IPS DF 19.7 (cell line): Measurements from ENCODE around the gene EIF2B2.

Experiments
- DNase-seq: peaks from one replicate; pipeline ENCODE4 v3.0.0-alpha.2; 2013; ENCODE audit warnings: low read depth, low spot score

EIF2B2 gene

DNA sequence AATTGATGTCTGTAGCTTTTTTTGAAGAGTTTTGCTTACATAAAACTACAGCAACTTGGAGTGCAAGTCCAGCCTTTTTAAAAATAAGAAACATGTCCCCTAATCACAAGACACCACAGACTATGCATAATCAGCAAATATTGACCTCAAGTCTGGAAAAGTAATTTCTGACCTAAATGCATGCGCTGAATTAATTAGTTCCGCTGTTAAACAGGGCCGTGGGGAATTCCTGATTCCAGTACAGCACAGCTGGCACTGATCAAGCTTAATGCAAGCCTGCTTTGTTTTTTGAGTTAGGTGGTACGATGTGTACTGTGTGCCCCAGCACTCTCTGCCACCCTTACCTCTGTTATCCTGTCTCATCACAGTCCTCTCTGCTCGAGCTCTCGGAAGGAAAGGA is 39.3 kb downstream of the EIF2B2 start:
- no peak for DNase-seq

DNA sequence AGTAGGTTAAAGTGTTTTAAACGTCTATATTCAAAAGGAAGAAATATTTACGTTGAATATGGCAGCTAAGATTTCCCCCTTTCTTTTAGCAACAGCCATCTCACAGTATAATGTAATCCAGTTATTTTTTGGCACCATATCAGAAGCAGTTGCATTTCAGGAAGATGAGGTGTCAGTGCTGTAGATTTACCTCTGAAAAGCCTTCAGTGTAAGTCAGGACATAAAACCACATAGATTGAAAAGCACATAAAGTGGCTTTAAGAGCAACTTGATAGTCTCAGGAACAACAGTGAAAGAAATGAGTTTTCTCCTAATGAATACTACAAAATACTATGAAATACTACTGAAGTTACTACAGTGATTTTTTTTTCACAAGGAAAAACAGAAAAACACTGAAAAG is 41.6 kb downstream of the EIF2B2 start:
- no peak for DNase-seq

DNA sequence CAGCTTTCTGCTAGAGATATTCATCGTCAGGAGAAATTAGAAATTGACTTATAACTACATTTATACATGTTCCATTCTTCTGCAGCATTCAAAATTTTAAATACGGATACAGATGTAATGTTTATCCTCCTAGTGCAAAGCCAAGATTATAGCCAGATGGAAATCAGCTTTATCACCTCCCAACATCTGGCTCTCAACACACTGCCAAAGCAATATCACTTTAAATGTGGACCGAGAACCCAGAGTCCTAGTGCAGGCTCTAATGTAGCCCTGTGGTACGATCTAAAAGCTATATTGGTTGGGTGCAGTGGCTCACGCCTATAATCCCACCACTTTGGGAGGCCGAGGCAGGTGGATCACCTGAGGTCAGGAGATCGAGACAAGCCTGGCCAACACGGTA is 42.0 kb downstream of the EIF2B2 start:
- DNase-seq = no peak

DNA sequence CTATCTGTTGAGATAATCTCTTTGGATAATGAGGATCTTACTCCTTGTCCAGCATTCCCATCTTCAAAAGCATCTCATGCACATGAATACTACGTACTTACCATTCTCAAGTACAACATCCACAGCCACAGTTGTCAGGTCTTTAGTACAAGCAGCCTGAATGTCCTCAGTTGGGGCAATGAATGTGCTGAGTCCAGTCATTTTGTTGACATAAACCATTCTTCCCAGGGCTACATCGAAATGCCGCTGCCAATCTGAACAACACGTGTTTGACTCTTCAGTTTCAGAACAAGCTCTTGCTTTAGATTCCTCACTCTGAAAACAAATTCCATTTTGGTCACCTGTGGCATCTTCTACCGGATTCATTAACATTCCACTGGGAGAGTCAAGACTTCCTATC is 43.6 kb downstream of the EIF2B2 start:
- DNase-seq = no peak

DNA sequence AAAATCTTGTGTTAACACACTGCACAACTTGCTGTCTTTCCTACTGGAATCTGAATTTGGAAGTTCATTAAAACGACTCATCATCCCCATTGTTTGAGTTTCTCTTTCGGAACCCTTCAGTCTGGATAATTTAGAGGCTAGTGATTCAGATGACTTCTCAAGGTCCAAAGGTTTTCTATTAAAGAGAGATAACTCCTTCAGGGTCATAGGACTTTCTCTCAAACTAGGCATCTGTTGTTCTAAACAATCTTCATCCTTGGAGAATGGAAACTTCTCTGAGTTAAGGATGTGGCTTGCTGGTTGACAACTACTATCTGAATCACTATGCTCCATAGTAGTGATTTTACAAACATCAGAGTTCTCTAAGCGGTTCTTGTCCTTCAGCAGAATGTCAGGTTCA is 44.2 kb downstream of the EIF2B2 start:
- DNase-seq = no peak

DNA sequence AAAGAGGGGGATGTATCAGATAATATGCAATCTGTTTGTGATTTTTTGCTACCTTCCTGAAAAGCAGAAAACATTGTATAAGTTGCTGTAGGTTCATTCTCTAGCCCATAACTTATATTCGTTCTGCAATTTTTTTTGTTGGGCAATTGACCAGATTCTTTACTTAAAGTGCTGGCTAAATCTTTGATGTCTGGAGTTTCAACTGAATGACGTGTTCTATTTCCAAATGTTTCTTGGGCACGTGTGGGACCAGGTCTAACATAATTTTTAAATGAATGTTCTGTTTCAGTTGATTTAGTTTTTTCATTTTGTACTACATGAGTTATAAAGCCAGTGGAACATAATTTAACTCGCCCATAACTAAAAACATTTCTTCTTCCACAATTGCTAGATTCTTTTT is 44.8 kb downstream of the EIF2B2 start:
- DNase-seq = no peak

DNA sequence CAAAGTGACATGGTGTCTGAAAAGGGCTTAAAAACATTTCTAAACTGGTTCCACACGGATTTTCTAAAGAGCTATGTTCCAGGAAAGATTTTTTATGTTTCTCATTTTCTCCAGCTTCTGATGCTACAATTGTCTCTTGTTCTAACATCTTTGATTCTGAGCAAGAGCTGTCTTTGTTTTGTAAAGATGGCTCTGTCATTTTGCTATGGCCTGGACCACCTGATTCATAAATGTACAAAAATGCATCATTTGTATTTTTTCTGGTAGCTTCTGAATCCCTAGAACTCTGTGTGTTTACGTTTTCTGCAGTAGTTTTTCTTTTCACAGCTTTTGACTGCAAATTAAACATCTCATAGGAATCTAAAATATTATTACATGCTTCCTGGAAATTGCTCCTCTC is 45.4 kb downstream of the EIF2B2 start:
- DNase-seq = no peak

DNA sequence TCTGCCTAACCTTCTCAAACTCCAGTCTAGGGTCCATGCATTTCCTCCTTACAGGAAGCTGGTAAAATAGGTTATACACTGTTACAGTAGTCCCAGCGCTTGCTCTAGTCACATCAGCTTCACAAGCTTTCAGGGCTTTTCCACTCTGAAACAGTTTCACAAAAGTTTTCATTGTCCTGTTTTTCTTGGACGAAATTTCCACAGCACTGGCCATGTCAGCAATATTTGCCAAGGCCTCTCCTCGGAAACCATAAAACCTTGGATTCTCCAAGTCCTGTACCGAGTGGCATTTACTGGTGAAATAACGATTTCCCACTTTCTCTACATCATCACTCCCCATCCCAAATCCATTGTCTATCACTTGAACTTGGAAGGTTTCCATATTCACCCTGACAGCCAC is 46.4 kb downstream of the EIF2B2 start:
- DNase-seq = no peak

DNA sequence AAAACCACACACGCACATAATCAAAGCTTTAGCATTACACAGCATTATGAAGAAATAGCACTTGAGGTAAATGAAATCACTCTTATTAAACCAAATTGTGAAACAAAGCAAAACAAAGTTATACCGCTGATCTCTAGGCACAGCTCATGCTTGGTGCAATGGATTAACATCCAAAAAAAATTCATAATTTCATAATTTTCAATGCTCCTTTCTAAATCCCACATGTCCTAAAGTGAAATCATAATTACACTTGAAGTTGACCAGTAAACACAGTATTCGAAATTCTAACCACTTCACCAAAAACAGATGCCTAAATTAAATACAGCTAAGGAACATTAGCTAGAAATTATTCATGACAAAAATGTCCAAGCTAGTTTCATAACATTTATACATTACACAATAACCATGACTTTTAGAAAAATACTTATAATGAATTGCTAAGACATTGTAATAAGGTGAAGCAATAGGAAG is 47.0 kb downstream of the EIF2B2 start:
- no peak for DNase-seq

DNA sequence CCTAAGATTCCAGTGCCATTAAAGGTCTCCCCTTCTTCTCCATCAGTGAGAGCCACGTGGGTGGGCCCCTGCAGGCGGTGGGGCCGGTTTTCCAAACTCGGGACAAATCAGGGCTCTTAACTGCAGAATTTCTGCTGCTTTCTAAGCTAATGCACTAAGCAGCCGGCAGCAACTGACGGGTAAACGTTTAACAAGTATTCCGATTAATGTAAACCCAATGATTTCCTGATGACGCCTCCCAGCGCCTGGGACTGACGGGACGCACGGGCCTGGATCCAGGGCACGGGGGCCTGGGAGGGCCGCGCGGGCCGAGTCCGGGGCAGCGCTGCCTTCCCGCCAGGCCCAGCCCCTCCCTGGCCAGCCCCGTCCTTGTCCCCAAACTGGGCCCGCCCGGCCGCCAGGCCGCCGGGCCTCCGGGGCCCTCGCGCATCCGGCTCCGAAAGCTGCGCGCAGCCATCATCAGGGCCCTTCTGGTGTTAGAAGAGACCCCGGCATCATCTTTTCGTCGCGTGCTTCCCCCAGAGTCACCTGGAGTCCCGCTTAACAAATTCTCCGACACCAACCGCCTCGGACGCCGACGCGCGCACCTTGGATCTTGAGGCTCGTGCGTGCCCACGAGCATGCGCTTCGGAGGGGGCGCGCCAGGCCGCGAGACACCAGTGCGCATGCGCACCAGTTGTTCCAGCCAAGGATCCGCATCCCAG is 48.3 kb downstream of the EIF2B2 start, which contains the start of gene MLH3:
Gene MLH3 (minus strand): TSS at position 616 of the 704 bp plus-strand sequence. CDS start 1,812 bp downstream, outside the sequence.
- DNase-seq = peak; percentile 77

DNA sequence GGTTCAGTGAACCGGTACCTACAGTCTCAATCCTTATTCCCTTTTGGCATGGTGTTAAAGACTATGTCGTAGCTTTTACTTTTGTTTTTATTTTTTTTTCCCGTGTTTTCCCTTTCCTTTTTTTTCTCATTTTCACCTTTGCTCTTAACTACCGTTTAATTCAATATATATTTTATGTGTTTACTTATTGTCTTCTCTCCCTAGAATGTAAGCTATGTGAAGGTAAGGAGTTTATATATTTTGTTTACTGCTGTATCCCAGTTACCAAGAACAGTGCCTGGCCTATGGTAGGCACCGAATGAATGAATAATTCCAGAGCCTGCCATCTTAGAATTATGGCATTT is 48.8 kb downstream of the EIF2B2 start:
- no peak for DNase-seq

DNA sequence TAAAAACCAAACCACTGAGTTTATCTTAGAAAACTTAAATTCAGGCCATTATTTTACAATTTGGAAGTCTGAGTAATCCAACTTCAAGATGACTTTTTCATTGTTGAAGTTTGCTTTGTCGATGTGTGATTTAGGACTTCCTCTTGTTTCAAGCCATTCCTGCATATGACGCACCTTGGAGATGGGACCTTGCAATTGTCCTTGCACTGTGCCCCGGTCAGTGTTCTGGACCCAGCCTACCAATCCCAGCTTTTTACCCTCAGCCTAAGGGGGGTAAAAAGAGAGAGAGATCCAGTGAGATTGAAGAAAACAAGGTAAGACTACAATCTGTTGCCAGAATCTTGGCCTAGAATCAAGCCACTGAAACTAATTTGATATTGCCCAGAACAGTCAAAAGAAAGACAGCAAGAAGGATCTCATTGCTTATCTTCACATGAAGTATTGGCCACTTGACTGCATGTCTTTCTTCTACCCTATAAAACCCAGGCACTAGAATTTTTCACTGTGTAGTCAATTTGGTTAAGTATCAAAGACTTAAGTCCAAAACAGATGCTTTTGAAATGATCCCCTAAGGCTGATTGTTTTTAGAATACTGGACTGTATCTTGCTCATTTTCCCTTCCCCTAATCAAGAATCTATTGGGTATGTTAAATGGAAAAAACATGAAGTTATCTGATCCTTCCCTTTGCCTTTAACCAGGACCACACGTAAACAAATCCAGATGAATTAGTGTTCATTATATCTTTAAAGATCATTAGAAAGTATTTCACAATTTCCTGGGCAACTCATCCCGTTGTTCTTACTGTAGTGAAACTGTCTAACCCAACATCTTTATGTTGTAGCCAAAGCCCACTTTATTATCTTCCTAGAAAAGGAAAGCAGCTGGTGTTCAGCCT is 50.9 kb downstream of the EIF2B2 start:
- DNase-seq = no peak

DNA sequence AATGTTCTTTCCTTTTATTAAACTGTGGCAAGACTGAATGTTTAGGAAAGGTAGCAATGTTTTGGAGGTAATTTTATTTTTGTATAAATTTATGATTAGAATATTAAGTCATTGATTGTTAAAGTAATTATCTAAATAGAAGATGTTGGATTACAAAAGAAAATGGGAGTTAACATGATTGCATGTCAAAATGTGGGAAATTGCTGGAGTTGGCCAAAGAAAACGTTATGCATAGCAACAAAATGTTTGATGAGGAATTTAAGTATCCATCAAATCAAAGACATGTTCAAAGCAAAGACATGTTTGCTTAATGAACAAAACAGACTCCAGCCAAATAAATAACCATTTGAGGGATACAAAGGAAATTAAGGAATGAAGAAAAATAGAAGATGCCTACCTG is 51.7 kb downstream of the EIF2B2 start:
- no peak for DNase-seq

DNA sequence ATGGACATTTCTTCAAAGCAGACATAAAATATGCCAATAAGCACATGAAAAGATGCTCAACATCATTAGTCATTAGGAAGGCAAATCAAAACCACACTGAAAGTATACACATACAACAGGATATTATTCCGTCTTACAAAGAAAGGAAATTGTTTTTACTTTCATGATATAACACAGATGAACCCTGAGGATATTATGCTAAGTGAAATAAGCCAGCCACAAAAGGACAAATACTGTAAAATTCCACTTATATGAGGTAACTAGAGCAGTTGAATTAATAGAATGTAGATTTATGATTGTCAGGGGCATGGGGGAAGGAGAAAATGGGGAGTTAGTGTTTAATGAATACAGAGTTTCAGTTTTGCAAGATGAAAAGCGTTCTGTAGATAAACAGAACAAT is 56.9 kb downstream of the EIF2B2 start:
- DNase-seq = no peak

DNA sequence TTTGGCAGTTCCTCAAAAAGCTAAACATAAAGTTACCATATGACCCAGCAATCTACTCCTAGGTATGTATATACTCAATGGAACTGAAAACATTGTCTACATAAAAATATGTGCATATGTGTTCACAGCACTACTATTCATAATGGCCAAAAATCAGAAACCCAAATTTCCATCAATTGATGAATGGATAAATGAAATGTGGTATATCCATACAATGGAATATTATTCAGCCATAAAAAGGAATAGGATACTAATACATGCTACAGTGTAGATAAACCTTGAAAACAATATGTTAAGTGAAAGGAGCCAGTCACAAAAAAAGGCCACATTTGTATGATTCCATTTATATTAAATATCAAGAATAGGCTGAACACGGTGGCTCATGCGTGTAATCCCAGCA is 57.7 kb downstream of the EIF2B2 start:
- no peak for DNase-seq
